ENCODE results near the gene LOC128125822.
"Not testable (repeated sequence)": the region's sequence is repeated elsewhere in the genome, so short reads cannot be mapped to it uniquely, and the experiment has no call there.

Gene LOC128125822

GRCh38 chr6:63584125-63584514 lies 11.8 kb downstream of the LOC128125822 start:
- no peak for DNase-seq

GRCh38 chr6:63584566-63584965 lies 12.3 kb downstream of the LOC128125822 start:
- DNase-seq, result no peak

GRCh38 chr6:63585652-63586051 lies 13.4 kb downstream of the LOC128125822 start:
- not testable (repeated sequence) for DNase-seq

GRCh38 chr6:63589952-63590411 lies 17.7 kb downstream of the LOC128125822 start:
- DNase-seq, result no peak

GRCh38 chr6:63592886-63593285 lies 20.6 kb downstream of the LOC128125822 start:
- DNase-seq, result no peak

- DNase-seq, result no peak
Measured at GRCh38 chr6:63597141-63598048, 25.1 kb downstream of the LOC128125822 start.

- DNase-seq, result peak; percentile 78
Measured at GRCh38 chr6:63598049-63599036, 26.1 kb downstream of the LOC128125822 start.

GRCh38 chr6:63599243-63599642 lies 27.0 kb downstream of the LOC128125822 start:
- DNase-seq, result no peak

GRCh38 chr6:63600136-63600535 lies 27.9 kb downstream of the LOC128125822 start:
- DNase-seq, result no peak

GRCh38 chr6:63609231-63609630 lies 37.0 kb downstream of the LOC128125822 start:
- DNase-seq, result no peak

- DNase-seq, result no peak
Measured at GRCh38 chr6:63610944-63611343, 38.7 kb downstream of the LOC128125822 start.

- DNase-seq, result no peak
Measured at GRCh38 chr6:63611560-63611959, 39.3 kb downstream of the LOC128125822 start.

GRCh38 chr6:63615590-63615989 lies 43.3 kb downstream of the LOC128125822 start:
- DNase-seq, result no peak
